Liver (tissue), 9 donors: ENCODE data around the gene CLMN. TPM values are rescaled to one million over a fixed set of nuclear protein-coding genes. Genes with fewer than 3 reads are reported as not detected.

Source experiments
- DNase-seq: peaks from one replicate; pipeline ENCODE4 v3.0.0-alpha.2; 2017; ENCODE audit warnings: low spot score
- H3K27ac ChIP-seq, 2 donors: one replicate each; pipeline ENCODE4 v1.7.0; 2013; ENCODE audit warnings: inconsistent platforms in 2 of 2, low read length in 2 of 2, control low read depth in 1 of 2, low read depth in 1 of 2, mild to moderate bottlenecking in 1 of 2
- H3K27me3 ChIP-seq, 4 donors: one replicate each; pipeline versions ENCODE4 v1.6.1 to v1.7.0; 2013; ENCODE audit warnings: low read length in 3 of 4, inconsistent platforms in 1 of 4, mild to moderate bottlenecking in 1 of 4, moderate library complexity in 1 of 4; ENCODE audit not compliant: control insufficient read depth in 4 of 4, insufficient read depth in 4 of 4
- H3K36me3 ChIP-seq, 4 donors: one replicate each; pipeline versions ENCODE4 v1.6.1 to v1.7.0; 2013; ENCODE audit warnings: low read length in 3 of 4, mild to moderate bottlenecking in 3 of 4, low read depth in 1 of 4, moderate library complexity in 1 of 4; ENCODE audit not compliant: control insufficient read depth in 4 of 4, insufficient read depth in 3 of 4
- H3K4me1 ChIP-seq, 4 donors: one replicate each; pipeline versions ENCODE4 v1.6.1 to v1.7.0; 2013; ENCODE audit warnings: low read length in 3 of 4, mild to moderate bottlenecking in 3 of 4, moderate library complexity in 1 of 4; ENCODE audit not compliant: control insufficient read depth in 4 of 4, insufficient read depth in 4 of 4
- H3K4me3 ChIP-seq, 3 donors: one replicate each; pipeline versions ENCODE4 v1.6.1 to v1.7.0; 2013; ENCODE audit warnings: low read length in 3 of 3, control low read depth in 1 of 3, low read depth in 1 of 3, mild to moderate bottlenecking in 1 of 3
- H3K9ac ChIP-seq, 2 donors: one replicate each; pipeline ENCODE4 v1.7.0; 2013; ENCODE audit warnings: low read length in 2 of 2, mild to moderate bottlenecking in 2 of 2, moderate library complexity in 2 of 2, control low read depth in 1 of 2, low read depth in 1 of 2
- H3K9me3 ChIP-seq, 4 donors: one replicate each; pipeline versions ENCODE4 v1.6.1 to v1.7.0; 2013; ENCODE audit warnings: low read length in 3 of 4; ENCODE audit not compliant: control insufficient read depth in 4 of 4
- EGR1 ChIP-seq, 2 donors: IDR thresholded peaks; 2 replicates each; pipeline ENCODE4 v1.6.1; 2016 to 2018; ENCODE audit warnings: antibody characterized with exemption in 2 of 2, low read depth in 2 of 2
- FOXA1 ChIP-seq: IDR thresholded peaks from 2 replicates; pipeline ENCODE4 v1.6.1; 2016; ENCODE audit warnings: antibody characterized with exemption
- FOXA2 ChIP-seq: IDR thresholded peaks from 2 replicates; pipeline ENCODE4 v1.6.1; 2016; ENCODE audit warnings: antibody characterized with exemption
- GABPA ChIP-seq, 2 donors: IDR thresholded peaks in 1 of 2; conservative IDR thresholded peaks in 1 of 2; 2 replicates each; pipeline ENCODE4 v1.6.1; 2016; ENCODE audit warnings: antibody characterized with exemption in 2 of 2, mild to moderate bottlenecking in 1 of 2, moderate library complexity in 1 of 2
- HNF4A ChIP-seq, 2 donors: conservative IDR thresholded peaks; 2 replicates each; pipeline ENCODE4 v1.6.1; 2016; ENCODE audit warnings: antibody characterized with exemption in 2 of 2, mild to moderate bottlenecking in 2 of 2
- HNF4G ChIP-seq: IDR thresholded peaks from 2 replicates; pipeline ENCODE4 v1.6.1; 2016; ENCODE audit warnings: antibody characterized with exemption
- NR2F2 ChIP-seq: IDR thresholded peaks from 2 replicates; pipeline ENCODE4 v1.6.1; 2016; ENCODE audit warnings: antibody characterized with exemption
- RAD21 ChIP-seq, 2 donors: IDR thresholded peaks; 2 replicates each; pipeline ENCODE4 v1.6.1; 2016; ENCODE audit warnings: antibody characterized with exemption in 2 of 2, mild to moderate bottlenecking in 2 of 2
- RXRA ChIP-seq, 2 donors: IDR thresholded peaks; 2 replicates each; pipeline ENCODE4 v1.6.1; 2017 to 2018; ENCODE audit warnings: antibody characterized with exemption in 2 of 2, mild to moderate bottlenecking in 1 of 2
- SP1 ChIP-seq: IDR thresholded peaks from 2 replicates; pipeline ENCODE4 v1.6.1; 2018; ENCODE audit warnings: antibody characterized with exemption, mild to moderate bottlenecking
- TAF1 ChIP-seq: conservative IDR thresholded peaks from 2 replicates; pipeline ENCODE4 v1.6.1; 2016; ENCODE audit warnings: antibody characterized with exemption, mild to moderate bottlenecking
- WGBS: extraction: QIAGEN DNeasy Blood & Tissue Kit; methylation state at CpG from one replicate; pipeline ENCODE4 v1.1.7; 2013; 5-methylcytosine and 5-hydroxymethylcytosine counted together
- polyA plus RNA-seq, 2 donors: library from polyadenylated mRNA; stranded (reverse) in 1 of 2; unstranded in 1 of 2; fragments of 200-250 nt in 1 of 2; fragments of >200 nt in 1 of 2; fragmentation: Nextera tagmentation in 1 of 2; extraction: Ambion mirVana in 1 of 2; gene quantifications; one replicate each; pipeline versions ENCODE4 v1.2.1 to v1.2.3, GENCODE V29; 2013 to 2015
- total RNA-seq, 2 donors: library from RNA; depleted of rRNA; stranded (reverse); fragments of >200 nt; gene quantifications; one replicate each; pipeline ENCODE4 v1.2.3, GENCODE V29; 2014
- TF ChIP-seq, protein P1 (sequence below): IDR thresholded peaks from 2 replicates; pipeline ENCODE4 v1.6.1; 2016; ENCODE audit warnings: antibody characterized with exemption
- TF ChIP-seq, protein P2 (sequence below): IDR thresholded peaks from 2 replicates; pipeline ENCODE4 v1.6.1; 2016; ENCODE audit warnings: antibody characterized with exemption, mild to moderate bottlenecking
- TF ChIP-seq, protein P3 (sequence below): IDR thresholded peaks from 2 replicates; pipeline ENCODE4 v1.6.1; 2016; ENCODE audit warnings: antibody characterized with exemption
- TF ChIP-seq, protein P4 (sequence below): fragments of 150-350 bp; IDR thresholded peaks from 2 replicates; pipeline ENCODE4 v1.5.1; 2017; ENCODE audit warnings: improper control_type of control experiment, low read depth, low read length; ENCODE audit not compliant: missing input control
- TF ChIP-seq, protein P5 (sequence below): IDR thresholded peaks from 2 replicates; pipeline ENCODE4 v1.6.1; 2016; ENCODE audit warnings: antibody characterized with exemption
- donor health status: healthy.
- donor health status: healthy.
- donor health status: healthy.
- donor health status: healthy.
- donor health status: healthy.

Gene CLMN
- total and polyA plus RNA-seq, 4 donors = 6.0 to 41.1 (median 24.1) TPM

DNA sequence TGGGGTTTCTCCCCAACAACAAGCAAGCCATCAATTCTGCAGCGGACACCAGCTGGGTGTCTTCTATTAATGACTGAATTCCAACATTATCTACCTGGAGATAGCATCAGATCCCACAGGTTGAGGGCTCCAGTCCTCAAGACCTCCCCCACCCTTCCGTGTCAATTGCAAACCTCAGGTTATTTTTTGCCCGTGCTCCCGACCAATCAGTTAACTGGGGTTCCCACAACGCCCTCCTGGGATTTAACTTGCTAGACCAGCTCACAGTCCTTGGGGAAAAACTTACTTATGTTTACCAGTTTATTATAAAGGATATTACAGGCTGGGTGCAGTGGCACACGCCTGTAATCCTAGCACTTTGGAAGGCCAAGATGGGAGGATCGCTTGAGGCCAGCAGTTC is 172.1 kb downstream of the CLMN start:
- H3K4me3 ChIP-seq = no peak overlapping the region
- no peak overlapping the region for H3K9ac ChIP-seq
- H3K36me3 ChIP-seq = no peaks in the 10 kb centered on the region
- TF ChIP-seq GABPA (IDR thresholded peaks at IDR 0.05 in 1 of 2, conservative IDR thresholded peaks at IDR 0.05 in 1 of 2) (no peak), SP1 (no peak), FOXA1 (no peak), HNF4A (conservative IDR thresholded peaks at IDR 0.05) (no peak), HNF4G (no peak), RXRA (IDR thresholded peaks at IDR 0.05) (no peak), RAD21 (IDR thresholded peaks at IDR 0.05) (no peak), NR2F2 (no peak), FOXA2 (no peak), TAF1 (no peak), EGR1 (IDR thresholded peaks at IDR 0.05; ENCODE audit: low read depth in 2 of 2) (no peak)
- TF ChIP-seq, protein P1, sequence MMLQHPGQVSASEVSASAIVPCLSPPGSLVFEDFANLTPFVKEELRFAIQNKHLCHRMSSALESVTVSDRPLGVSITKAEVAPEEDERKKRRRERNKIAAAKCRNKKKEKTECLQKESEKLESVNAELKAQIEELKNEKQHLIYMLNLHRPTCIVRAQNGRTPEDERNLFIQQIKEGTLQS = no peak
- TF ChIP-seq, protein P2, sequence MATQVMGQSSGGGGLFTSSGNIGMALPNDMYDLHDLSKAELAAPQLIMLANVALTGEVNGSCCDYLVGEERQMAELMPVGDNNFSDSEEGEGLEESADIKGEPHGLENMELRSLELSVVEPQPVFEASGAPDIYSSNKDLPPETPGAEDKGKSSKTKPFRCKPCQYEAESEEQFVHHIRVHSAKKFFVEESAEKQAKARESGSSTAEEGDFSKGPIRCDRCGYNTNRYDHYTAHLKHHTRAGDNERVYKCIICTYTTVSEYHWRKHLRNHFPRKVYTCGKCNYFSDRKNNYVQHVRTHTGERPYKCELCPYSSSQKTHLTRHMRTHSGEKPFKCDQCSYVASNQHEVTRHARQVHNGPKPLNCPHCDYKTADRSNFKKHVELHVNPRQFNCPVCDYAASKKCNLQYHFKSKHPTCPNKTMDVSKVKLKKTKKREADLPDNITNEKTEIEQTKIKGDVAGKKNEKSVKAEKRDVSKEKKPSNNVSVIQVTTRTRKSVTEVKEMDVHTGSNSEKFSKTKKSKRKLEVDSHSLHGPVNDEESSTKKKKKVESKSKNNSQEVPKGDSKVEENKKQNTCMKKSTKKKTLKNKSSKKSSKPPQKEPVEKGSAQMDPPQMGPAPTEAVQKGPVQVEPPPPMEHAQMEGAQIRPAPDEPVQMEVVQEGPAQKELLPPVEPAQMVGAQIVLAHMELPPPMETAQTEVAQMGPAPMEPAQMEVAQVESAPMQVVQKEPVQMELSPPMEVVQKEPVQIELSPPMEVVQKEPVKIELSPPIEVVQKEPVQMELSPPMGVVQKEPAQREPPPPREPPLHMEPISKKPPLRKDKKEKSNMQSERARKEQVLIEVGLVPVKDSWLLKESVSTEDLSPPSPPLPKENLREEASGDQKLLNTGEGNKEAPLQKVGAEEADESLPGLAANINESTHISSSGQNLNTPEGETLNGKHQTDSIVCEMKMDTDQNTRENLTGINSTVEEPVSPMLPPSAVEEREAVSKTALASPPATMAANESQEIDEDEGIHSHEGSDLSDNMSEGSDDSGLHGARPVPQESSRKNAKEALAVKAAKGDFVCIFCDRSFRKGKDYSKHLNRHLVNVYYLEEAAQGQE = no peak
- TF ChIP-seq, protein P3, sequence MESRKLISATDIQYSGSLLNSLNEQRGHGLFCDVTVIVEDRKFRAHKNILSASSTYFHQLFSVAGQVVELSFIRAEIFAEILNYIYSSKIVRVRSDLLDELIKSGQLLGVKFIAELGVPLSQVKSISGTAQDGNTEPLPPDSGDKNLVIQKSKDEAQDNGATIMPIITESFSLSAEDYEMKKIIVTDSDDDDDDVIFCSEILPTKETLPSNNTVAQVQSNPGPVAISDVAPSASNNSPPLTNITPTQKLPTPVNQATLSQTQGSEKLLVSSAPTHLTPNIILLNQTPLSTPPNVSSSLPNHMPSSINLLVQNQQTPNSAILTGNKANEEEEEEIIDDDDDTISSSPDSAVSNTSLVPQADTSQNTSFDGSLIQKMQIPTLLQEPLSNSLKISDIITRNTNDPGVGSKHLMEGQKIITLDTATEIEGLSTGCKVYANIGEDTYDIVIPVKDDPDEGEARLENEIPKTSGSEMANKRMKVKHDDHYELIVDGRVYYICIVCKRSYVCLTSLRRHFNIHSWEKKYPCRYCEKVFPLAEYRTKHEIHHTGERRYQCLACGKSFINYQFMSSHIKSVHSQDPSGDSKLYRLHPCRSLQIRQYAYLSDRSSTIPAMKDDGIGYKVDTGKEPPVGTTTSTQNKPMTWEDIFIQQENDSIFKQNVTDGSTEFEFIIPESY = no peak
- TF ChIP-seq, protein P4, sequence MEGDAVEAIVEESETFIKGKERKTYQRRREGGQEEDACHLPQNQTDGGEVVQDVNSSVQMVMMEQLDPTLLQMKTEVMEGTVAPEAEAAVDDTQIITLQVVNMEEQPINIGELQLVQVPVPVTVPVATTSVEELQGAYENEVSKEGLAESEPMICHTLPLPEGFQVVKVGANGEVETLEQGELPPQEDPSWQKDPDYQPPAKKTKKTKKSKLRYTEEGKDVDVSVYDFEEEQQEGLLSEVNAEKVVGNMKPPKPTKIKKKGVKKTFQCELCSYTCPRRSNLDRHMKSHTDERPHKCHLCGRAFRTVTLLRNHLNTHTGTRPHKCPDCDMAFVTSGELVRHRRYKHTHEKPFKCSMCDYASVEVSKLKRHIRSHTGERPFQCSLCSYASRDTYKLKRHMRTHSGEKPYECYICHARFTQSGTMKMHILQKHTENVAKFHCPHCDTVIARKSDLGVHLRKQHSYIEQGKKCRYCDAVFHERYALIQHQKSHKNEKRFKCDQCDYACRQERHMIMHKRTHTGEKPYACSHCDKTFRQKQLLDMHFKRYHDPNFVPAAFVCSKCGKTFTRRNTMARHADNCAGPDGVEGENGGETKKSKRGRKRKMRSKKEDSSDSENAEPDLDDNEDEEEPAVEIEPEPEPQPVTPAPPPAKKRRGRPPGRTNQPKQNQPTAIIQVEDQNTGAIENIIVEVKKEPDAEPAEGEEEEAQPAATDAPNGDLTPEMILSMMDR = no peak
- TF ChIP-seq, protein P5, sequence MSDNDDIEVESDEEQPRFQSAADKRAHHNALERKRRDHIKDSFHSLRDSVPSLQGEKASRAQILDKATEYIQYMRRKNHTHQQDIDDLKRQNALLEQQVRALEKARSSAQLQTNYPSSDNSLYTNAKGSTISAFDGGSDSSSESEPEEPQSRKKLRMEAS = no peak
- DNase-seq = no peak
- 93% methylated on average over 7 of the region's 7 CpGs for WGBS
- no peaks in the 10 kb centered on the region for H3K27me3 ChIP-seq
- peaks cover 7 to 23% (median 9%) of the 10 kb centered on the region in 4 donors for H3K4me1 ChIP-seq
- no peaks in the 10 kb centered on the region for H3K9me3 ChIP-seq
- H3K27ac ChIP-seq = no peak overlapping the region
